PFSK-1 (cell line): Measurements from ENCODE around the gene WDFY2.

Experiments used
- POLR2AphosphoS5 ChIP-seq: IDR thresholded peaks from 2 replicates; pipeline ENCODE4 v1.6.1; 2012; ENCODE audit warnings: low read depth, mild to moderate bottlenecking, control low read depth, low read length, moderate library complexity
- SIN3A ChIP-seq: IDR thresholded peaks from 2 replicates; pipeline ENCODE4 v1.6.1; 2012; ENCODE audit warnings: mild to moderate bottlenecking, low read length, moderate library complexity, borderline replicate concordance; ENCODE audit not compliant: insufficient read depth
- TF ChIP-seq, protein P1 (sequence below), 2 experiments: IDR thresholded peaks; 2 replicates each; pipeline versions ENCODE4 v1.6.1 to v1.8.0; 2011 to 2012; ENCODE audit warnings: low read depth in 2 of 2, low read length in 2 of 2, control low read depth in 1 of 2, inconsistent platforms in 1 of 2, mild to moderate bottlenecking in 1 of 2, moderate library complexity in 1 of 2; ENCODE audit not compliant: insufficient read depth in 1 of 2

DNA sequence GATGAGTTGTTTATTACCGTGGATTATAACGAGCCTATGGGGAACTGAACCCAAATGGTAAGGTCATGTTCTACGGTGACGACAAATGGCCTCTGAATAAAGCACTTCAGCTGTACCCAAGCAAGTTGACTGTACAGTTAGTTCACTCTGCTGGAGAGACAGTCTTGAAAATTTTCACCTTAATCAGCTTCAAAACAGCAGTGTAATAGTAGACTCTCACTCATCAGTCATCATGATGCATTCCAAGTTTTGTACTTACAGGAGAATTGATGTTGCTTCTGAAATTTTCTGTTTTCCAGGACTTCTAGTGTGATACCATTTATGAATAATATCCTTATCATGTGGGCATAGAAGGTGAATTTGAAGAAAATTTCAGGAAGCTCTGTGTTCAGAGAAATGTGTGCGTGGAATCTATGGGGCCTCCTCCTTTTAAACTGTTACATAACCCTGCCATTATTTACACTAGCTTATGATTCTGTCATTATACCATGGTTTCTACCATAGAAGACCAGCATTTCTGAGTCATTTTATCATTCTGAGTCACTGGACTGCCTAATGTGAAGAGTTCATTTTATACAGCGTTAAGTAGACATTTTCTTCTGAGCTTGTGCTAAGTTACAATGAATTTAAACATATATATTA, 96.9 kb downstream of the WDFY2 start:
- TF ChIP-seq POLR2AphosphoS5 (no peak), SIN3A (no peak)
- TF ChIP-seq, protein P1, sequence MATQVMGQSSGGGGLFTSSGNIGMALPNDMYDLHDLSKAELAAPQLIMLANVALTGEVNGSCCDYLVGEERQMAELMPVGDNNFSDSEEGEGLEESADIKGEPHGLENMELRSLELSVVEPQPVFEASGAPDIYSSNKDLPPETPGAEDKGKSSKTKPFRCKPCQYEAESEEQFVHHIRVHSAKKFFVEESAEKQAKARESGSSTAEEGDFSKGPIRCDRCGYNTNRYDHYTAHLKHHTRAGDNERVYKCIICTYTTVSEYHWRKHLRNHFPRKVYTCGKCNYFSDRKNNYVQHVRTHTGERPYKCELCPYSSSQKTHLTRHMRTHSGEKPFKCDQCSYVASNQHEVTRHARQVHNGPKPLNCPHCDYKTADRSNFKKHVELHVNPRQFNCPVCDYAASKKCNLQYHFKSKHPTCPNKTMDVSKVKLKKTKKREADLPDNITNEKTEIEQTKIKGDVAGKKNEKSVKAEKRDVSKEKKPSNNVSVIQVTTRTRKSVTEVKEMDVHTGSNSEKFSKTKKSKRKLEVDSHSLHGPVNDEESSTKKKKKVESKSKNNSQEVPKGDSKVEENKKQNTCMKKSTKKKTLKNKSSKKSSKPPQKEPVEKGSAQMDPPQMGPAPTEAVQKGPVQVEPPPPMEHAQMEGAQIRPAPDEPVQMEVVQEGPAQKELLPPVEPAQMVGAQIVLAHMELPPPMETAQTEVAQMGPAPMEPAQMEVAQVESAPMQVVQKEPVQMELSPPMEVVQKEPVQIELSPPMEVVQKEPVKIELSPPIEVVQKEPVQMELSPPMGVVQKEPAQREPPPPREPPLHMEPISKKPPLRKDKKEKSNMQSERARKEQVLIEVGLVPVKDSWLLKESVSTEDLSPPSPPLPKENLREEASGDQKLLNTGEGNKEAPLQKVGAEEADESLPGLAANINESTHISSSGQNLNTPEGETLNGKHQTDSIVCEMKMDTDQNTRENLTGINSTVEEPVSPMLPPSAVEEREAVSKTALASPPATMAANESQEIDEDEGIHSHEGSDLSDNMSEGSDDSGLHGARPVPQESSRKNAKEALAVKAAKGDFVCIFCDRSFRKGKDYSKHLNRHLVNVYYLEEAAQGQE (IDR thresholded peaks at IDR 0.05; ENCODE audit: insufficient read depth in 1 of 2, low read depth in 2 of 2, low read length in 2 of 2): no peak
